Glomerular visceral epithelial cell (primary cell): ENCODE measurements around the gene ZBTB12.
"Not testable (repeated sequence)": the region's sequence is repeated elsewhere in the genome, so short reads cannot be mapped to it uniquely, and the experiment has no call there.

Experiments used
- DNase-seq: peaks from one replicate; pipeline ENCODE4 v3.0.0-alpha.2; 2016; ENCODE audit errors: extremely low spot score

ZBTB12 gene

DNA sequence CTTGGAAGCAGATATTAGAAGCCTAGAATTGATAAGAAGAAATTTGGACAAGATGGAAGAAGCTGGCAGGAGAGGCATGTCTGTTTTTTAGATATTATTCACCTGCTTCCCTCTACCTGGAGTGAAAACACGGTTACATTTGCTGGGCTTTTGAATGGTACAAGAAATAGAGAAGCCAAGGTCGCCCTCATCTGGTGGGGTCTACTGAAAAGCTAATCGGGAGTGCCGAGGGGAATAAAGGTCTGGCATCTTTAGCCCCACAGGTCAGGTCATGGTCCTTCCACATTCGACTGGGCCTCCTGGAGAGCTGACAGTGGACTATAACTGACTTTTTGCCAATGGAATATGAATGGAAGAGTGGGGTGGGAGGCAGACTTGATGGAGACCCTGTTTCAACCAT, 21.1 kb upstream of the ZBTB12 start:
- no peak for DNase-seq

GRCh38 chr6:31920811-31921210, 18.9 kb upstream of the ZBTB12 start:
- DNase-seq = no peak

DNA sequence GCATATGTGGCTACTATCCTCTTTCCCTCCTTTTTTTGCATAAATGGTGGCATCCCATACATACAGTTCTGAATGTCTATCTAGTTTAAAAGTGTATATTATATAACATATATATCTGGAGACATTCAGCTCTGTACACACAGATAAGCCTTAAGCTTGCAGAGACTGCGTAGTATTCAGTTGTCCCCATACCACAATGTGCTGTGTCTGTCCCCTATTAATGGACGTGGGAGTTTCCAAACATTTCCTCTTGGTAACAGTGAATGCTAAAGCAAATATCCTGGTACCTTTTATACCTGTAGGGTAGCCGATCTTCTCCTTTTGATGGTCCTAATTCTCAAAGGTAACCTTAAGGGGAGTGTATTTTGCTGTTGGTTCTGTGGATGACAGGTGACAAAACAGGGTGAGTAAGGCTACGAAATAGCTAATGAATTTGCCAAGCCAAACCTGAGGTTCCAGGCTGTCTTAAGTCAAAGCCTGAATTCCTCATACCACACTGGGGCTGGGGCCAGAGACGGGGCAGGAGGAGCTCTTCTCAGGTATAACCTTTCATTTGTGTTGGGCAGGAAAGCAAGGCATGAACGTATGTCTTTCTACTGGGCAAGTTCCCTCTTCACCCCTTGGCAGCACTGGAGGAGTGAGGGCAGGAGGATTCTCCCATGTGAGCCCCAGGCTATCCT, 17.9 kb upstream of the ZBTB12 start:
- no peak for DNase-seq

- DNase-seq = no peak
Measured at GRCh38 chr6:31918069-31918720, 16.3 kb upstream of the ZBTB12 start.

- DNase-seq = no peak
Measured at GRCh38 chr6:31915756-31916155, 13.9 kb upstream of the ZBTB12 start.

DNA sequence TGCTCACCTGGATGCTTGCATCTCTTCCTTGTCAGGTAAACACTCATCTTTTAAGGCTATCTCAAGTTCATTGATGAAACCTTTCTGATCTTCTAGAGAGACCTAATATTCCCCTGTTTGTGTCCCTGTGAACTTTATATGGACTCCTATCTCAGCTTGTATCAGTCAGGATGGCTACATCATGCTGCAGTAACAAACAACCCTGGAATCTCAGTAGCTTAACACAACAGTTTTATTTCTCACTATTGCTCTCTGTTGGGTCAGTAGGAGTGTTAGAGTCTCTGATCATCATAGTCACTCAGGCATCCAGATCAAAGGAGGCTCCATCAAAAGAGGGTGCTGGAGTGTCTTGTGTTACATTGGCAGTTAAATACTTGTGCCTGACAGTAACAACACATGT, 13.5 kb upstream of the ZBTB12 start:
- no peak for DNase-seq

- no peak for DNase-seq
Measured at GRCh38 chr6:31911826-31912585, 10.1 kb upstream of the ZBTB12 start.

DNA sequence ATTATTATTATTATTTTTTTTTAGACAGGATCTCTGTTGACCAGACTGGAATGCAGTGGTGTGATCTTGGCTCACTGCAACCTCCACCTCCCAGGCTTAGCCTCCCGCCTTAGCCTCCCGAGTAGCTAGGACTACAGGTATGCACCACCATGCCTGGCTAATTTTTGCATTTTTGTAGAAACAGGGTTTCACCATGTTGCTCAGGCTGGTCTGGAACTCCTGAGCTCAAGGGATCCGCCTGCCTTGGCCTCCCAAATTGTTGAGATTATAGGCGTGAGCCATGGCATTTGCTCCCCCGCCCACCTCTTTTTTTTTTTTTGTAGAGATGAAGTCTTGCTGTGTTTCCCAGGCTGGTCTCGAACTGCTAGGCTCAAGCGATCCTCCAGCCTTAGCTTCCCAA, 7.4 kb upstream of the ZBTB12 start:
- not testable (repeated sequence) for DNase-seq

DNA sequence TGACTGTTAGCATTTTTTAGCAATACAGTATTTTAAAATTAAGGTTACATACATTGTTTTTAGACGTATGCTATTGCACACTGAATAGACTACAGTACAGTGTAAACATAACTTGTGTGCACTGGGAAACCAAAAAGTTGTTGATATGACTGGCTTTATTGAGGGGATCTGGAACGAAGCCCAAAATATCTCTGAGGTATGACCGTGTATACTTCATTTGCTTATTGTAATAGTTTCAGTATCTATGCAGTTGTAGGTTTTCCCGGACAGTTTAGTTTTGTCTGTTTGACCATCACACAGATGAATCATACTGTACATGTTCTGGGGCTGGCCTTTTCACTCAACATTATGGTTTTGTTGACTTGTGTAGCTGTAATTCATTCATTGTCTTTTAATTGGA, 6.9 kb upstream of the ZBTB12 start:
- DNase-seq = peak; percentile 47

DNA sequence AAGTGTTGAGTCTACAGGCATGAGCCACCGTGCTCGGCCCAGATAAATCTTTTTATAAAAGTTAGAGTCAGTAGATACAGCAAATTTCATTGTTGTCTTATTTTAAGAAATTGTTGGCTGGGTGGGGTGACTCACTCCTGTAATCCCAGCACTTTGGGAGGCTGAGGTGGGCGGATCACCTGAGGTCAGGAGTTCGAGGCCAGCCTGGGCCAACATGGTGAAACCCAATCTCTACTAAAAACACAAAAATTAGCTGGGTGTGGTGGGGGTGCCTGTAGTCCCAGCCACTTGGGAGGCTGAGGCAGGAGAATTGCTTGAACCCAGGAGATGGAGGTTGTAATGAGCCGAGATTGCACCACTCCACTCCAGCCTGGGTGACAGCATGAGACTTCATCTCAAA, 6.4 kb upstream of the ZBTB12 start:
- DNase-seq = not testable (repeated sequence)

DNA sequence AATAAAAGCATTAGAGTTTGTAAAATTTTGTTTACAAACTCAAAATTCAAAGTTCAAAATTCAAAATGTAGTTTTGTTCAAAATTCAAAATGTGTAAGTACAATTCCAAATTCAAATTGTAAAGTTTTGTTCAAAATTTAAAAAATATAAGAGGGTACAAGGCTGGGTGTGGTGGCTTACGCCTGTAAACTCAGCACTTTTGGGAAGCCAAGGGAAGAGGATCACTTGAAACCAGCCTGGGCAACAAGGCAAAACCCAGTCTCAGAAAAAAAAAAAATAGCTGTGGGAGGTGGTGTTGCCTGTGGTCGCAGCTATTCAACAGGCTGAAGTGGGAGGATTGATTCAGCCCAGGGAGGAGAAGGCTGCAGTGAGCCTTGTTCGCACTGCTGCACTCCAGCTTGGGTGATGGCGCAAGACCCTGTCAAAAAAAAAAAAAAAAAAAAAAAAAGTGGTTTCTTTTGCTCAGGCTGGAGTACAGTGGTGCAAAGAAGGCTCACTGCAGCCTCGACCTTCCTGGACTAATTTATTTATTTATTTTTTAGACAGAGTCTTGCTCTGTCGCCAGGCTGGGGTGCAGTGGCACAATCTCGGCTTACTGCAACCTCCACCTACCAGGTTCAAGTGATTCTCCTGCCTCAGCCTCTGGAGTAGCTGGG, 5.4 kb upstream of the ZBTB12 start:
- peak; percentile 86 for DNase-seq

GRCh38 chr6:31906727-31907126, 4.8 kb upstream of the ZBTB12 start:
- not testable (repeated sequence) for DNase-seq

- DNase-seq = no peak
Measured at GRCh38 chr6:31906122-31906521, 4.2 kb upstream of the ZBTB12 start.

- no peak for DNase-seq
Measured at GRCh38 chr6:31905041-31905440, 3.2 kb upstream of the ZBTB12 start.

DNA sequence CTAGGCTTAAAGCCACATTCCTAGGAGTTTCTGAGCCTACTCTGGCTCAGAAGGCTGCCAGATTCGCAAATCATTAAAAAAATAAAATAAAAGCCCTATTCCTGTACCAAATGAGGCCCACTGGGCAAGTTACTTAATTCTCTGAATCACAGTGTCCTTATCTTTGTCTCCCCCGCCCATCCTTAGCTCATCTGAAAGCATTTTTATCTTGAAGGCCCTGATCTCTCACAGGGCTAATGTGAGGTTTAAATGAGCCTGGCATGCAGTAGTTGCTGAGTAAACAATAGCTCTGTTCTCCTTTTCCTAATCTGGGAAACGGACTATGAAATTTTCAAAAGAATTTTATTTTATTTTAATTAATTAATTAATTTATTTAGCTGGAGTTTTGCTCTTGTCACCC, 2.1 kb upstream of the ZBTB12 start:
- no peak for DNase-seq

- peak; percentile 47 for DNase-seq
Measured at GRCh38 chr6:31901415-31901952, 402 bp downstream of the ZBTB12 start.

DNA sequence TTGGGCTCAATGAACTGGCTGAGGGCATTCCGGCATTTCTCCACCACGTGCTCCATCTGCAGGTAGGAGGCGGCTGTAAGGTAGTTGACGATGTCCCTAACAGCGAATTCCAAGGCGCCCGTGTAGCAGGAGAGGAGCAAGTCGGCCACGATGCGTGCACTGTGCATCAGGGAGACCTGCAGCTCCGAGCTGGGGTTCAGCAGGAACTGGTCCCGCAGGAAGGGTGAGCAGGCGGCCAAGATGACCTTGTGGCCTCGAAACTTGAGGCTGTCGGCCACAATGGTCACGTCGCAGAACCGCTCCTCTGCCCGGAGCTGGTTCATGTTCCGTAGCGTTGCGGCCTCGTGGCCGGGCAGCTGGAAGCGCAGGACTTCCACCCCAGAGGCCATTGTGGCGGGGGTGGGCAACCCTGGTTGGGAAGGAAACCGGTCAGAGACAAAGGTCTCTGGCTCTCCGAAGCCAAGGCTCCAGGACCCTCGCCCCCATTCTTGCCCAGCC, 920 bp downstream of the ZBTB12 start:
- no peak for DNase-seq

- DNase-seq = no peak
Measured at GRCh38 chr6:31899882-31900722, 1.8 kb downstream of the ZBTB12 start.

- no peak for DNase-seq
Measured at GRCh38 chr6:31899215-31899614, 2.7 kb downstream of the ZBTB12 start.

GRCh38 chr6:31898383-31899011, 3.4 kb downstream of the ZBTB12 start:
- DNase-seq = peak; percentile 41
